ACHN (cell line): ENCODE data around the gene PADI4.
"Not testable (repeated sequence)": the region's sequence is repeated elsewhere in the genome, so short reads cannot be mapped to it uniquely, and the experiment has no call there.

ENCODE experiments used
- DNase-seq: peaks from one replicate; pipeline ENCODE4 v3.0.0-alpha.2; 2015
- in situ Hi-C: cut with HindIII; loops from 2 replicates; pipeline ENCODE4 v1.10.0; 2017; ENCODE audit warnings: low sequenced_read_pairs, low pct_ligation_motif_present, low pct_unique_long_range_greater_than_20kb

Gene PADI4

DNA sequence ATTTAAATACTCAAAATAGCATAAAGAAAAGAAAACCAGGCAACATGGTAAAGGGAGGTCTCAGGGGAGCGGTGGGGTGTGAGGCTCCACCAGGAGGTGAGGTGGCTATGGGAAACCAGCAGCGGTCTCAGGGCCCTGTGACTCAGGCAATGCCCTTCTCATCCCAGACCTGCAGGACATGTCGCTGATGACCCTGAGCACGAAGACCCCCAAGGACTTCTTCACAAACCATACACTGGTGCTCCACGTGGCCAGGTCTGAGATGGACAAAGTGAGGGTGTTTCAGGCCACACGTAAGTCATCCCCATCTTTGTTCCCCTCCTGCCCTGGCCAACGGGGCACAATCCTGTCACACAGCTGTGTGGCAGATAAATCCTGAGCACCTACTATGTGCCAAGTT is 31.5 kb downstream of the PADI4 start:
- in situ Hi-C loops, result no loop called here

DNA sequence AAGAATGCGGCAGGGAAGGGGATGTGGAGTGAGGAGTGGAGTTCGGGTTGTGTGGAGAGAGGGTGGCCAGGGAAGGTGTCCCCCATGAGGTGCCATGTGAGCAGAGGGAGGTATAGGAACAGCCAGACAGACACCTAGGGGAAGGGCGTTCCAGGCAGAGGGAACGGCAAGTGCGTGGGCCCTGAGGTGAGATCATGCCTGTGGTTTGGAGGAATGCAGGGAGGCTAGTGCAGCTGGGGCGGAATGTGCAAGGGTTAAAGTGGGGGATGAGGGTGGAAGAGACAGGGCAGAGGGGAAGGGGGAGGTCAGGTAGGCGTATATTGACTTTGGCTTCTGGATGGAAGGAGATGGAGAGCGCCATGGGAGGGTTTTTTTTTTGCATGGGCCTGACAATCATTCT is 32.4 kb downstream of the PADI4 start:
- in situ Hi-C loops, result no loop called here
- DNase-seq, result no peak

More for the DNA sequence above, 31.5 kb downstream of the PADI4 start:
- no peak for DNase-seq

DNA sequence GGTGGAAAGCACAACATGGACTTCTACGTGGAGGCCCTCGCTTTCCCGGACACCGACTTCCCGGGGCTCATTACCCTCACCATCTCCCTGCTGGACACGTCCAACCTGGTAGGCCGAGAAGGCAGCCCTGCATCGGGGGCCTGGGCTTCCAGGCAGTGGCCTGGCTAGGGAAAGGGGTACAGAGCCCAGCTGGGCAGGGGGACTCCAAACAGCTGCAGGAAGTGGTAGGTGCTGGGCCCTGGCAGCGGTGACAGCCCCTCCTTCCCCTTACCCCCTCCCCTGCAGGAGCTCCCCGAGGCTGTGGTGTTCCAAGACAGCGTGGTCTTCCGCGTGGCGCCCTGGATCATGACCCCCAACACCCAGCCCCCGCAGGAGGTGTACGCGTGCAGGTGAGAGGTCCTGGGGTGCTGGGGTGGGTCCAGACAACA is 34.0 kb downstream of the PADI4 start:
- DNase-seq, result no peak
- in situ Hi-C loops, result no loop called here

DNA sequence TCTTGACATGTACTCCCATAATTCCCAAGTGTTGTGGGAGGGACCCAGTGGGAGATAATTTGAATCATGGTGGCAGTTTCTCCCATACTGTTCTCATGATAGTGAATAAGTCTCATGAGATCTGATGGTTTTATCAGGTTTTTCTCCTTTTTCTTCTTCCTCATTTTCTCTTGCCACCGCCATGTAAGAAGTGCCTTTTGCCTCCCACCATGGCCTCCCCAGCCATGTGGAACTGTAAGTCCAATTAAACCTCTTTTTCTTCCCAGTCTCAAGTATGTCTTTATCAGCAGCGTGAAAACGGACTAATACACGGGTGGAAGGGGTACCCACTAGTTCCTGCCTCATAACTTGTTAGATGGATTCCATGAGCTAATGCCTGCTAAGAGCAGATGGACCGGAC is 37.5 kb downstream of the PADI4 start:
- in situ Hi-C loops, result not testable (repeated sequence)

DNA sequence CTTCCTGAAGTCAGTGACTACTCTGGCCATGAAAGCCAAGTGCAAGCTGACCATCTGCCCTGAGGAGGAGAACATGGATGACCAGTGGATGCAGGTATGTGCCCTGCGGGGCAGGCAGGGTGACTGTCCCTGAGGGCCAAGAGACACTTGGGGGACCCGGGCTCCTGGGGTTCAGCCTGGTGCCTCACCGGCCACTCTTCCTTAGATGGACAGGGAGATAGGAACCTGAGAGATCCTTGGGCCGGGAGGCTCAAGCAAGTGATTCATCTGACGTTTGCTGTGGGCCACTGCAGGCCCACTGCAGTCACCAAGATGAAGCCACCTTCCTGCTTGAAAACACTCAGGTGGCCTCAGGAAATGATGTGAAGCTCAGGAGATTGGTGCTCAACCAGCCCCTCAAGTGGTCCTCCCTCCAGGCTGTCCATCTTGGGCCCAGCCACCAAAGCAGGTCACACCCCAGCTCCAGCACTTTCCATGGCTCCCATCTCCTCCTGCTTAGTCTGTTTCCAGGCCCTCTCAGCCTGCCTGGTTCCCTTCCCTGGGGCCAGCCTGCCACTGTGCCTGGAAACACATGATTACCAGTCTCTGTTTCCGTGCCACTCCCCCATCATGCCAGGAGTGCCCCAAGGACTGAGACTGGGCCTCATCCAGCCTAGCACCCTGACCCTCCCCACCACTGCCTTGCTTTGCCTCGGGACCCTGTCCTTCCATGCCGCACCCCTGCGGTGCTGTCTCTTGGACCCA is 38.2 kb downstream of the PADI4 start:
- no peak for DNase-seq
- in situ Hi-C loops, result no loop called here

More for the DNA sequence above, 37.5 kb downstream of the PADI4 start:
- not testable (repeated sequence) for DNase-seq

DNA sequence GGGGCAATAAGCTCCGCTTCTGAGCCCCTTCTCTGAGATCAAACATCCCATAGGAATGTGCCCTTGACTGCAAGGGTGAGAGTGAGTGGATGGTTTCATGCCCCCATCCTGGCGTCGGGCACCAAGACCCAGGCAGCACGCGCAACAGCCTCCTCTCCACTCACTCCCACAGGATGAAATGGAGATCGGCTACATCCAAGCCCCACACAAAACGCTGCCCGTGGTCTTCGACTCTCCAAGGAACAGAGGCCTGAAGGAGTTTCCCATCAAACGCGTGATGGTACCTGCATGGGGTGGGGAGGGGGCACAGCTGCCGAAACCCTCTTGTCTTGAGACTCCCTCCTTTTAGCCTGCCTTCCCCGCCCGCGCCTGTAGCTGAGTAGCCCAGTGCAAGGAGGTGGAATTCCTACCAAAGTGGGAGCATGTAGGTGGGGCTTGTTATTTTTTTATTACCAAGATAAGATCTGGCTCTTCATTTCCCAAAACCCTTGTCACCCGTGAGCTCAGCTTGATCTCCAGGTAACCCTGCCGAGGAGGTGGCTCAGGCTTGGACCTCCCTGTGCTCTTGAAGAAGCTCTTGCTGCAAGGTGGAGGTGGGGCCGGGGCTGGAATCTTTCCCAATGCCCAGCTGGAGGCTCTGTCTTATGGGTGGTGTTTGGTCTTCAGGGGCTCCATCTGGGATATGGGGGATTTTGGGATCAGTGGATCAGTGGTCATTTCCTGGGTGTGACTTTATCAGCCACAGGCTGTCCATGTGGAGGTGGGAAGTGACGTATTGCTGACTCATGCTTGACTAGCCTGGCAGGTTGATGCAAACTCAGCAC is 40.0 kb downstream of the PADI4 start:
- in situ Hi-C loops, result no loop called here
- no peak for DNase-seq

DNA sequence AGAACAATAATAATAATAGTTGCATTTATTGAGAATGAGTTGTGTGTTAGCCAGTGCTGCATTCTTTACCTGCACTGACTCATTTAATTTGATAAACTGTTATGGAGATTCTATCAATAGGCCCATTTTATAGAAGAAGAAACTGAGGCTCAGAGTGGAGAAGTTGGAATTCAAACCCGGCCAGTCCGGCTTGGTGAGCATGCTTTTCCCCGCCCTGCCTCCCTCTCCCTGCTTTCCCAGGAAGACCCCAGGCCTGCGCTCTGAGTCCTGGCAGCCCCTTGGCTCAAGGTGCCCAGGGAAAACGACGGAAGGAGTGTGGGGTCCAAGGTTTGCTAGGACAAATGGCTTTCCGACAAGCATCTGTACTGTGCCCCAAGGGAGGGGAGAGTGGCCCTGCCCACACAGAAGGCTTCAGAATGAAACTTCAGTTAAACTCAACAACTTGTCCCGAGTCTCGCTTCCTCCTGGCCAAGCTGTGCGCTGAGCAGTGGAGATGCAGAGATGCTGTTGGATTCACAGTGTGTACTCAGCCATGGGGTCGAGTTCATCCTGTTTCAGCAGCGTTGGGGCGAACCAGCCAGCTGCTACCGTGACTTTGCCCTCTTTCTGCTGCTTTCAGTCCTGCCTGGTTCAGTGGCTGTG is 40.7 kb downstream of the PADI4 start:
- in situ Hi-C loops, result no loop called here
- DNase-seq, result no peak

DNA sequence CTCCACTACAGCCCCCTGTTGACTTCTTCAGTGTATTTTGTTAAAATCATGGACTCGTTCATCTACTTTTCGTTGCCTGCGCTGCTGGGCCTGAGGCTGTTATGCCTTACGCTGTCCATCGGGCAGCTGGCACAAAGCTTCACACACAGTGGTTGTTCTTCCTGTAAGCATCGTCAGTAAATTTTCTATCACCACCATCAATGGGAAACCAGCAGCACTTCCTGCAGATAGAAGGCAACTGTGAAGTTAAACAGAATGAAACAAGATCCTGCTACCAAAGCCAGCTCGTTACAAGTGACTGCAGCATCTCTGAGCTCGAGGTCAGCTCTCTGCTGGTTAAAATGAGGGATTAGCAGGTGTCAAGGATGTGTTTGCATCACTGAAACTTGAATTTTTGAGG is 42.1 kb downstream of the PADI4 start:
- in situ Hi-C loops, result no loop called here
- no peak for DNase-seq

DNA sequence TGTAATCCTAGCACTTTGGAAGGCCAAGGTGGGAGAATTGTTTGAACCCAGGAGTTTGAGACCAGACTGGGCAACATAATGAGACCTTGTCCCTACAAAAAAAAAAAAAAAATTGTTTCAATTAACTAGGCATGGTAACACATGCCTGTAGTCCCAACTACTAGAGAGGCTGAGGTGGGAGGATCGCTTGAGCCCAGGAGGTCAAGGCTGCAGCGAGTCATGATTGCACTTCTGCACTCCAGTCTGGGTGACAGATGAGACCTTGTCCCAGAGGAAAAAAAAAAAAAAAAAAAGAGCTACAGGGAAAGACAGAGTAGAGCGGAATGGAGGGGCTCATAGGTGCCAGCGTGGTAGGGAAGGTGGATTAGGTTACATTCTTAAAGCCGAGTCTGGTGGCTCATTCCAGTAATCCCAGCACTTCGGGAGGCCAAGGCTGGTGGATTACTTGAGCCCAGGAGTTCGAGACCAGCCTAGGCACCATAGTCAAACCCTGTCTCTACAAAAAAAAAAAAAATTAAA is 43.0 kb downstream of the PADI4 start:
- DNase-seq, result no peak
- in situ Hi-C loops, result no loop called here

DNA sequence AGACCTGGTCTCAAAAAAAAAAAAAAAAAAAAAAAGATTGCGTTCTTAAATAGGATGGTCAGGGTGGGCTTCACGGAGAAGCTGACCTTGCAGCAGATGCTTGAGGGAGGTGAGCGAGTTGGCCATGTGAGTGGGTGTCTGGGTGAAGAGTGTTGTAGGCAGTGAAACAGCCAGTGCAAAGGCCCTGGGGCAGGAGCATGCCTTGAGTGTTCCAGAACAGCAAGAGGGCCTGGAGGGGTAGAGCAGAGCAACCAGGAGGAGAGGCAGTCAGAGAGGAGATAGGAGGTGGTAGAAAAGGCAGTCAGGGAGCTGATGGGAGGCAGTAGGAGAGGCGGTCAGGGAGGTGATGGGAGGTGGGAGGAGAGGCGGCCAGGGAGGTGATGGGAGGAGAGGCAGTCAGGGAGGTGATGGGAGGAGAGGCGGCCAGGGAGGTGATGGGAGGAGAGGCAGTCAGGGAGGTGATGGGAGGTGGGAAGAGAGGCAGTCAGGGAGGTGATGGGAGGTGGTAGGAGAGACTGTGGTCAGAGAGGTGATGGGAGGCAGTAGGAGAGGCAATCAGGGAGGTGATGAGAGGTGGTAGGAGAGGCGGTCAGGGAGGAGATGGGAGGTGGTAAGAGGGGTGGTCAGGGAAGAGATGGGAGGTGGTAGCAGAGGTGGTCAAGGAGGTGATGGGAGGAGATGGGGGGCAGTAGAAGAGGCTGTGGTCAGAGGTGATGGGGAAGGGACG is 43.8 kb downstream of the PADI4 start:
- in situ Hi-C loops, result no loop called here
- no peak for DNase-seq

DNA sequence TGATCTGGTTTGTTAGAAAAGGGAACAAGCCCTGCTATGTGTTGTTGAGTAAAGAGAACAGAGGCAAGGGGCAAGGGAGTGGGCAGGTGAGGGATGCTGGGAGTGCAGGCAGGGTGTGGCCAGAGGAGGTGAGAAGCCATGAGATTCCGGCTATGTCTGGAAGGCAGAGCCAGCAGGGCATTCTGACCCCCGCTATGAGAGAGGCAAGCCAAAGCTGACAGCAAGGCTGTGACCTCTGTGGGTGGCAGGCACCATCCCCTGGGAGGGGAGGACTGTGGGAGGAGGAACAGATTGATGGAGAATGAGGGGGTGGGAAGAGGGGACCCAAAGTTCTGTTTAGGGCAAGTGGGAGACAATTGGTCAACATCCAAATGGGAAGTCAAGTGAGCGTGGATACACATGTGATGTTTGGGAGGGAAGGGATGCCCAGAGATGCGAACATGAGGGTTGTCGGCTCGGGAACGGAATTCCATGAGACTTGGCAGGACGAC is 44.5 kb downstream of the PADI4 start:
- no peak for DNase-seq
- in situ Hi-C loops, result no loop called here

DNA sequence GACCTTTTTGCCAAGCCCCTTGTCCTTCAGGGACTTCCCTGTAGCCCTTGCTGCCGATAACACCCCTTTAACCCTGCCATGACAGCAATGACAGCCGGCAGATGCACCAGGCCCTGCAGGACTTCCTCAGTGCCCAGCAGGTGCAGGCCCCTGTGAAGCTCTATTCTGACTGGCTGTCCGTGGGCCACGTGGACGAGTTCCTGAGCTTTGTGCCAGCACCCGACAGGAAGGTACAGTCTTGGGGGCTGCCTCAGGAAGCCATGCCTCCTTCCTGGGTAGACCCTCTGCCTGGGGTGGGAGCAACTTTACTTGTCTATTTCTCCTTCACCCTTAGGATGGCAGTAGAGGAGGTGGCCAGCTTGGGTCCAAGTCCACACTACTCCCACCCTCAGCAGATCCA is 47.9 kb downstream of the PADI4 start:
- in situ Hi-C loops, result no loop called here
- DNase-seq, result no peak

DNA sequence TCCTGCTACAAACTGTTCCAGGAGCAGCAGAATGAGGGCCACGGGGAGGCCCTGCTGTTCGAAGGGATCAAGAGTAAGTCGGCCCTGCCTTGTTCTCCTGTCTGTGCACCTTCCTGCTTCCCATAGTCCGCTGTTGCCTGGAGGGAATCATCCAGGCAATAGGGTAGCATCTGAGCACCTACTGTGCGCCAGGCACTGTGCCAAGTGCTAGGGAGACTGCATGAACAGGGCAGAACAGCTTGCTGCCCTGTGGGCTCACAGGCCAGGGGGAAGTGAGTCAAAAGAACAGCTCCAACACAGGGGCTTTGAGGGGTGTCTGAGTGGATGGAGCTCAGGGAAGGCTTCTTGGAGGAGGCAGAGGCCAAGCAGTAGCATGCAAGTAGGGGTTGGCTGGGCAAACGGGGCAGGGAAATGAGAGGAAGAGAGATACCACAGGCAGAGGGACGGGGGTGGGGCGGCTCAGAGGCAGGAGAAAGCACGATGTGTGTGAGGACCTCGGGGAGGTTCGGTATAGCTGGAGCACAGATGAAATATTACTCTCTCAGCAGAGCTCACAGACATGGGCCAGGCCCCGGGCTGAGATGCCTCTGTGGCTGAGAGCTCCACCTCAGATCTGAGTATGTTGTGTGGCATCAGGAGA is 48.5 kb downstream of the PADI4 start:
- in situ Hi-C loops, result no loop called here
- no peak for DNase-seq

DNA sequence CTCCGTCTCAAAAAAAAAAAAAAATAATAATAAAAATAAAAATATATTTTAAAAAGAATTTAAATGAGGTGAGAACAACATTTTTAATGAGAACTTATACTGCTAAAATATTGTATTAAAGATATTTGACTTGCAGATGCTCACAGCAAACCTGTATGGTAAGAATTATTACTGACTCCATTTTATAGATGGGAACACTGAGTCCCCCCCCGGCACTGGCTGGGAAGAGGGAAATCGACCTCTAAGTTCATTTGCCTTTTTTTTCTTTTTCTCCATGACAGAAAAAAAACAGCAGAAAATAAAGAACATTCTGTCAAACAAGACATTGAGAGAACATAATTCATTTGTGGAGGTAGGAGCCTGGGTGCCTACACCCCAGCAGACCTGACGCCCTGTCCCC is 50.6 kb downstream of the PADI4 start:
- in situ Hi-C loops, result no loop called here
- no peak for DNase-seq

DNA sequence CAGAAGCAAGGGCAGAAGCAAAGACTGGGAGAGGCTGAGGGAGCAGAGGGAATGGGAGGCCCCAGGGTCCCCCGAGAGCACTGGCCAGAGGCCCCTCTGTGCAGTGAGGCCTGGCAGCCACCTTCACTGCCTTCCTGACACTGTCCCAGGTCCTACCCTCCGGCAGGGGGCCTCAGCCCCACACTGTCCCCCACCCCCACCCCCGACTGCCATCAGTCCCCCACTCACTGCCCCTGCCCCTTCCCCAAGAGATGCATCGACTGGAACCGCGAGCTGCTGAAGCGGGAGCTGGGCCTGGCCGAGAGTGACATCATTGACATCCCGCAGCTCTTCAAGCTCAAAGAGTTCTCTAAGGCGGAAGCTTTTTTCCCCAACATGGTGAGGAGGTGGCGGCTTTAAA is 51.0 kb downstream of the PADI4 start:
- in situ Hi-C loops, result no loop called here
- no peak for DNase-seq

DNA sequence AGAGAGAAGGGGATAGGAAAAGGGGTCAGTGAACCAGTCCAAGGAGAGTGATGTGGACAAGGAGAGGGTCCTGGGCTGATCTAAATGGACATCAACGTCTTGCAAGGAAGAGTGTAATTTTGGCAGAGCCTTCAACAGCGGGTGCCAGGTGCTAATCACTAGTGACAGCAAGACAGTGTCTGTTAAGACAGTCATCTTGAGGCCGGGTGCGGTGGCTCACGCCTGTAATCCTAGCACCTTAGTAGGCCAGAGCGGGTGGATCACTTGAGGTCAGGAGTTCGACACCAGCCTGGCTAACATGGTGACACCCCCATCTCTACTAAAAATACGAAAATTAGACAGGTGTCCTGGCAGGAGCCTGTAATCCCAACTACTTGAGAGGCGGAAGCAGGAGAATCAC is 51.8 kb downstream of the PADI4 start:
- in situ Hi-C loops, result no loop called here
- no peak for DNase-seq

DNA sequence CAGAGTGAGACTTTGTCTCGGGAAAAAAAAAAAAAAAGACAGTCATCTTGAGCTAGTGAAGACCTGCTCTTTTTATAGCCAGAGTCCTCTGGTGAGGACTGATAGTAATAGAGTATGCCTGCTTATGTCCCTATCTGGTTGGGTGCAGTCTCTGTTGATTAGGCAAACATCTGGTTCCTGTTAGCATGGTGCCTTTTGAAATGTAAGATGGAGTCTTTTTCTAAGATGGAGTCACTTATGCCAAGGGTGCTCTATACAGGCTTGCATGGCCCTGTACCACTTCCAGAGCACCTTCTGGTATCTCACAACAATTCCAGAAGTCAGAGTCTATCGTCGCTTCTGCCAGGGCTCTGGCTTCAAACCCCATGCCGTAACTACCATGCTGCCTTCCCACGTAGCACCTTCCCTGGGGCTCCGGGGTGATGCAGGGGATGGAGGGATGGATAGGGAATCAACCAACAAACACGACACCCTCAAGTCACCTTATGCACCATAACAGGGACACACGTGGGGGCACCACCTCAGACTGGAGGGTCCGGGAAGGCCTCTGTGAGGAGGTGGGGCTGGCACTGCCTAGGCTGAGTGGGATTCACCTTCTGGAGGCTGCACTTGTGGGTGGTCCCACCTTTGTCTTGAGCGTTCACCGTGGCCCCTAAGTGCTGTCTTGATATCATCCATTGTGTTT is 52.4 kb downstream of the PADI4 start:
- in situ Hi-C loops, result no loop called here

DNA sequence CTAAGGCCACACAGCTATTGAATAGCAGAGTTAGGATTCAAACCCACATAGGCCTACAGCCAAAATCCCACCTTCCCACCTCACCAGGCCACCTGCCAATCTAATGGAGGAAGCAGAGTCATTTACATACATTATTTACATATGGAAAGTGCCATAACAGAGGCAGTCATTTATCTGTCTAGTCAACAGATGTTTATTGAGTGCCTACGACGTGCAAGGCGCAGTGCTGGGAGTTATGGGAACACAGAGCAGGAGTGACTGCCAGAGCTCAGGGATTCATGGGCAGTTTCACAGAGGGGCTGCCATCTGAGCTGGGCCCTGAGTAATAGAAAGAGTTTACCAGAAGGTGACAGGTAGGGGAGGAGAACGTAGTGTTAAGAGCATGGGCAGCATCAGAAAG is 53.7 kb downstream of the PADI4 start:
- DNase-seq, result no peak
- in situ Hi-C loops, result no loop called here

More for the DNA sequence above, 52.4 kb downstream of the PADI4 start:
- DNase-seq, result no peak
